Stimulated activated CD8-positive, alpha-beta memory T cell treated with anti-CD3 and anti-CD28 coated beads, Interleukin-12 subunit alpha, Interleukin-12 subunit beta, amount 100 ng/mL, for 24 hours (primary cell): Measurements from ENCODE around the gene CCDC127.
"Not testable (repeated sequence)": the region's sequence is repeated elsewhere in the genome, so short reads cannot be mapped to it uniquely, and the experiment has no call there.

Experiments
- DNase-seq: peaks from one replicate; pipeline ENCODE4 v3.0.0-alpha.2; 2020; ENCODE audit errors: extremely low read depth

Gene CCDC127

GRCh38 chr5:173392-174290 is 44.3 kb downstream of the CCDC127 start:
- DNase-seq, result no peak

- DNase-seq, result no peak
Measured at GRCh38 chr5:172841-173251, 45.1 kb downstream of the CCDC127 start.

- DNase-seq, result no peak
Measured at GRCh38 chr5:172421-172820, 45.5 kb downstream of the CCDC127 start.

- no peak for DNase-seq
Measured at GRCh38 chr5:171801-172331, 46.1 kb downstream of the CCDC127 start.

GRCh38 chr5:170971-171800 is 46.8 kb downstream of the CCDC127 start:
- no peak for DNase-seq

- no peak for DNase-seq
Measured at GRCh38 chr5:169728-170094, 48.2 kb downstream of the CCDC127 start.

- DNase-seq, result no peak
Measured at GRCh38 chr5:169071-169727, 48.8 kb downstream of the CCDC127 start.

GRCh38 chr5:167982-168660 is 49.8 kb downstream of the CCDC127 start:
- DNase-seq, result no peak

GRCh38 chr5:167511-167910 is 50.4 kb downstream of the CCDC127 start:
- no peak for DNase-seq

GRCh38 chr5:166441-167372 is 51.2 kb downstream of the CCDC127 start:
- DNase-seq, result no peak

- DNase-seq, result not testable (repeated sequence)
Measured at GRCh38 chr5:164783-165182, 53.2 kb downstream of the CCDC127 start.

GRCh38 chr5:164244-164643 is 53.7 kb downstream of the CCDC127 start:
- DNase-seq, result no peak

GRCh38 chr5:163841-164240 is 54.1 kb downstream of the CCDC127 start:
- no peak for DNase-seq

- DNase-seq, result no peak
Measured at GRCh38 chr5:163338-163620, 54.7 kb downstream of the CCDC127 start.

- DNase-seq, result no peak
Measured at GRCh38 chr5:162565-163337, 55.2 kb downstream of the CCDC127 start.

GRCh38 chr5:162190-162564 is 55.8 kb downstream of the CCDC127 start:
- DNase-seq, result no peak

GRCh38 chr5:161803-162110 is 56.2 kb downstream of the CCDC127 start:
- no peak for DNase-seq

GRCh38 chr5:160921-161802 is 56.8 kb downstream of the CCDC127 start:
- DNase-seq, result no peak

GRCh38 chr5:160173-160510 is 57.8 kb downstream of the CCDC127 start:
- DNase-seq, result no peak
